K562 treated with DMSO at 1 percent for 12 hours (cell line): ENCODE data around the gene PRKD2. TPM values are rescaled to one million over a fixed set of nuclear protein-coding genes. Genes with fewer than 3 reads are reported as not detected.

Experiments
- total RNA-seq: library from RNA; unstranded; fragments of 300-600 nt; gene quantifications from 2 replicates; pipeline ENCODE4 v1.2.3, GENCODE V29; 2022; ENCODE audit not compliant: insufficient read depth

The PRKD2 gene
- 41.6 and 57.2 TPM in 2 replicates for total RNA-seq

DNA sequence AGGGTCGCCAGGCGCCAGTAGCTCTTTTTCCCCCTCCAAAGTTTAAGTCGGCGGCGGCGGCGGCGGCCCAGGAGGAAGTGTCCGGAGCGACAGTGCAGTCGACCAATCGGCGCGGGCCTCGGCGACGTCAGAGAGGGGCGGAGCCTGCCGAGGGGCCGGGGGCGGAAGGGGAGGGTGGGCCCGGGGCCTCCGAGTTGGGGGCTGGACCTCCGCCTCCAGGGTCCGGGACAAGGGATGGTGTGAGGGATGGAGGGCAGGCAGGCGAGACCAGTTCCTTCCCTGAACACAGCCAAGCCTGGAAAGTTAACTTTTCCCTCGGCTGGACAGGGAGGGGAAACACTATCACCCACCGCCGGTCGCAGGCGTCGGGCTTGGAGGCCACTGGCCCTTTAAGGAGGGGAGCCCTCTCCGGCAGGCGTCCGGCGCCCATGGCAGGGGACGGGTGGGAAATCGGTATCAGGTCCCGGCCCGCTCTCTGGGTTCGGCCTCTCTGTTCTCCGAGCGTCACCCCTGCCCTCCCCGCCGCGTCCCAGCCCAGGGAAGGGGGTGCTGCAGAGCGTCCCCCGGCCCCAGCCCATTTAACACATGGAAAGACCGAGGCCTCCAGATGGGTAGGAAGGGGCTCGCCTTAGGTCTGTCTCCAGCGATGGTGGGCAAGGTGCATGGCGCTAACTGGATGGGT lies at the start of gene PRKD2:
Gene PRKD2, minus strand, starts transcription at position 81 of the 682 bp plus-strand sequence. CDS start 744 bp downstream, outside the sequence.

DNA sequence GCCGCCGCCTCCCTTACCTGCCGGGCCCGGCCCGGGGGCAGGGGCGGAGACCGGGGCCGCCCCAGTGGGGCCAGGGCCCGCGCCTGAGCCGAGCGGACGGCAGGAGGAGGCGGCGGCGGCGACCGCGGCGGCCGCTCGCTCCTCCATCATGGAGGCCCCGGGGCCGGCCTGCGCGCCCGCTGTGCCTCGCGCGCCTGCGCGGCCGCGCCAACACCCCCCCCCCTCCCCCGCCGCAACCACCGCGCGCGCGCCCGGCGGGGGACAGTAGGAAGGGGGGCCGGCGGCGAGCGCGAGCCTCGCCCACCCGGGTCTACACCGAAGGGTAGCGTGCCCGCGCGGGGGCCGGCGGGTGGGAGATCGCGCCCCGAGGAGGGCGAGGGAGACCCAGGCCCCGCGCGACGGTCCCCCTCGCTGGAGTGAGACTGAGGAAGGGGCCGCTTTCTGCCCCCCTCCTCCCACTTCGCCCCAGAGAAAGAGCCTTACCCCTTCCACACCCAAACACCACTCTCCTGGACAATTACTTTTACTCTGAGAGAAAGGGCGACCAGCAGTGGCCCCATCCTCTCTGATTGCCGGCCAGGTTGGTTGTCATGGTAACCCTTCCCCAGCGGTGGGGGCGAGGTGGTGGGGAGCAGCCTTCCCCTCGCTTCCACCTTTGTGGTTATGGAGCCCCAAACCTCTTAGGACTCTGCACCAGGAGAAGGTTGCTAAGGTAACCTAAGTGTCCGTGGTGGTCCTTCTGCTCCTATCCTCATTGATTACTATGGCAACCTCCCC lies 29.6 kb upstream of the PRKD2 start, which contains the start of gene STRN4:
Gene STRN4, minus strand, starts transcription at position 170 of the 777 bp plus-strand sequence. Its CDS starts 20 bp downstream, at position 150.

DNA sequence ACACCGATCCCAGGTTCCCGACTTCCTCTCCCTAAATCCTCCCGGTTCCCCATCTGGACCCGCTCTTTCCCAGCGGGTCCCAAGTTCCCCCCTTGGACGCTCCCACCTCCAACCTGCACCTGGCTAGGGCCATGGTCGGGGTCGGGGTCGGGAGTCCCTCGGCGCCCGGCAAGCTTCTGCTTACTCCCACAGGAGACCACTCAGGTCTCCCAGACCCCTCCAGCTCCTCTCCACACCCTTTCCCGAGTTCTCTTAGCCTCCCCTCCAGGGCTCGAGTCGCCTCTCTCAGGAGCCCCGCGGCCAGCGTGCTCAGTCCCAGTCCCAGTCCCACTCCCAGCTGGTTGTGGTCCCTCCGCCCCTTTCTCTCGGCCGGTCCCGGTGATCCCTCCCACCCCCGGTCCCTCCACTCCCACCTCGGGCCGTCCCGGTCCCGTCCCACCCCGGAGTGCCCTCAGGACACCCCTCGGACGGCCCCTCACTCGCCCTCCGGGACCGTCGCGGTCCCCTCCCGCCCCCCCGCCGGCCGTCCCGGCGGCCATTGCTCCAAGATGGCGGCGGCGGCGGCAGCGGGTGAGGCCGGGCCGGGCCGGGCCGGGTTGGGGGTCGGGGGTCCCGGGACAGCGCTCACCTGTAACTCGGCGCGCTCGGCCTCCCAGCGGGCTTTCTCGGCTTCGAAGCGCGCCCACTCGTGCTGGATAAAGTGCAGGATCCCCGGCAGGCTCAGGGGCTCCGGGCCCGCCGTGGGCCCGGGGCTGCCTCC lies 28.8 kb upstream of the PRKD2 start, which contains the start of gene FKRP:
Gene FKRP, plus strand, starts transcription at position 537 of the 760 bp plus-strand sequence. CDS start 9,394 bp downstream, outside the sequence.

DNA sequence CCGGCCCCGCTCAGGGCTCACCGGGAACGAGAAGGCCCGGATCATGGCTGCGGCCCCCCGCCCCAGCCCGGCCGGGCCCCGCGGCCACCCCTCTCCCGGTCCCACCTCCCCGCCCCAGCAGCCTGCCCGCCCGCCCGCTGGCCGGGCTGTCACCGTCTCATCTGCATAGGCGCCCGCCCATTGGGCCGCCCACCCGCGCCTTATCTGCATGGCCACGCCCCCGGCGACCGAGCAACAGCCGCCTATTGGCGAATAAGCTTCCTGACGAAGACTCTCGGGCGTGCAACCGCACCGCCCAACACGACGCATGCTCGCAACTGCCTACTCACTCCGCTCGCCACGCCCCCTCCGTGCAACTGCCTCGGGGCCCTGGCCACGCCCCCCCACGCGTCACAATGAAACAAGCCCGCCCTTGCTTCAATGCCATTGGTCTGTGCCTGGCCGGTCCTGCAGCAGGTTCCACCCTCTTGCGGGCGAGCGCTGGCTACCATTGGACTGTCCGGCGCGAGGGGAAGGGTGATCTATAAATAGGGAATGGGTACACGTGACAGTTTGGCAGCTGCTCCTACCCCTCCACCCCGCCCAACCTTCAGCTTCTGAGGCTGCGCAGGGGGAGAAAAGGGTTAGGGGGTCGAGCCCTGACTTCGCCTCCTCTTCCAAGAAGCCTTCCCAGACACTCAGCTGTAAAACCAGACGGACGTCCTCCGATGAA lies 55.7 kb downstream of the PRKD2 start, which contains the start of gene DACT3:
Gene DACT3, minus strand, starts transcription at position 163 of the 712 bp plus-strand sequence. Its CDS starts 118 bp downstream, at position 45.

DNA sequence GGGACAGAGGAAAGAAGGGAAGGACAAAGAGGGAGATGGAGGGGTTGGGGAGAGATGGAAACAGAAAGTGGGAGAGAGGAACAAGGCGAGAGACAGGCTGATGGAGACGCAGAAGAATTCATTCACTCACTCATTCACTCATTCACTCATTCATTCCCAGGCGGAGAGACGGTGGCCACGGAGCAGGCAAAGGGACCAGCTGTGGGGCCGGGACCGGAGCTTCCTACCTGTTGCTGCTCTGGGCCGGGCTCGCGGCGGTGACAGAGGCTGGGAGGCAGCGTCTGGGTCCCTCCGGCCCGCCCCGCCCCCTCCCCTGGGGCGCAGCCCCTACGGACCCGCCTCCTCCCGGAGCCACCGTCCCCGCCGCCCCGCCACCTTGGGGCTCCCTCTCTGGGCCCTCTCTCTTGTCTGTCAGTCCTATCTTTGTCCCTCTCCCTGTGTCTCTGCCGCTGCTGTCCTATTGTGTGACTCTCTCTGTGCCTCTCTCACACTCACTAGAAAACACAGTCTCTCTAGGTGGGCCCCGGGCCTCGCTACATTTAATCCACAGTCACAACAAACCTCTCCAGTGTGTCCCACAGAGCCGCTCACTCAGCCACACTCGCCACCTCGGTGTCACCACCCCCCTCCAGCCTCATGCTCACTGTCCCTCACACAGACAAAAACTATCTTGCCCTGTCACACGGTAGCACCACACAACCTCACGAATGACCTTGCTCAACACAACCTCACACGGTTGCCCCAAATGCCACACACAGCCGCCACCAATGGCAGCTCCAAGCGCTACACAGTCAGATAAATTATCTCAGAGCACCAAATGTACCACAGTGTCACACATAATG lies 80.8 kb downstream of the PRKD2 start, which contains the start of gene GNG8:
Gene GNG8, minus strand, starts transcription at position 283 of the 842 bp plus-strand sequence. CDS start 1,520 bp downstream, outside the sequence.

DNA sequence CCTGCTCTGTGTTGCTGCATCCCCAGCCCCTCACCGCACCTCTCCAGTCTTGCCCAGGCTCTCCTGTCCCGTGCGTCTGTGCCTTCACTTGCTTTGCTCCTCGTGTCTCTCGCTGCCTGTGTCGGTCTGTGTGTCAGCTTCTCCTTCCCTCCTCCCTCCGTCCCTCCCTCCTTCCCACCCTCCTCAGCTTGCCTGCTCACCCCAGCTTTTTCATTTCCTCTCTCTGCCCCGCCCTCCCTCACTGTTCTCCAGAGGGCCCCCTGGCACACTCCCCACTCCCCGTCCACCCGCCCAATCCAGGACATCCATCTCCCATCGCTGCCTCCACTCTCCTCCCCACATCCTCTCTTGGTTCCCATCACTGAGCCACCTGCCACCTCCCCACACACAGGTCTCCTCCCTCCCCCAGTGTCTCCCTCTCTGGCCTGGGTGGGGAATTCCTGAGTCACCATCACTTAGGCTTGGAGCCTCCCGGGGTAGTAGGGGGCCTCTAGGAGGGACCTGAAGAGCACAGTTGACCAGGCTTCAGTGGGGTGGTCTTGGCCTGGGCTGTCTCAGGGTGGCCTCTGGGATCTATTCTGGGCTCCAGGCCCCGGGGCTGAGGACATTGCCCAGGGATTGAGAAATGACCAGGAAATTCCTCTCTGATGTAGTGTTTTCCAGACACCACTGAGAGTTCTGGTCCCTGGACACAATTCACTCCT lies 91.8 kb downstream of the PRKD2 start, which contains the start of gene PTGIR:
Gene PTGIR, minus strand, starts transcription at position 132 of the 704 bp plus-strand sequence. CDS start 864 bp downstream, outside the sequence.

Other genes starting within 250 kb of the PRKD2 start
- 7.3 and 18.4 TPM in 2 replicates for gene PNMA8A, start 245.6 kb downstream of the PRKD2 start, total RNA-seq
- gene PNMA8B, start 221.2 kb downstream of the PRKD2 start, total RNA-seq: not detected in 2 replicates
- gene CALM3, start 115.8 kb downstream of the PRKD2 start, total RNA-seq: 232 and 346 TPM in 2 replicates
- not detected in 2 replicates for gene PTGIR, start 92.0 kb downstream of the PRKD2 start, total RNA-seq
- not detected in 2 replicates for gene GNG8, start 80.9 kb downstream of the PRKD2 start, total RNA-seq
- 1.9 and 2.8 TPM in 2 replicates for gene DACT3, start 55.9 kb downstream of the PRKD2 start, total RNA-seq
- 31.3 and 59.8 TPM in 2 replicates for gene FKRP, start 28.9 kb upstream of the PRKD2 start, total RNA-seq
- gene STRN4, start 29.3 kb upstream of the PRKD2 start, total RNA-seq: 66.0 and 88.6 TPM in 2 replicates
- gene SLC1A5, start 71.5 kb upstream of the PRKD2 start, total RNA-seq: 399 and 497 TPM in 2 replicates
- 377 and 597 TPM in 2 replicates for gene AP2S1, start 133.7 kb upstream of the PRKD2 start, total RNA-seq
- 10.2 and 38.2 TPM in 2 replicates for gene ARHGAP35, start 143.9 kb upstream of the PRKD2 start, total RNA-seq